ENCODE results near the gene AGPS. TPM values are rescaled to one million over a fixed set of nuclear protein-coding genes. Genes with fewer than 3 reads are reported as not detected.

AGPS gene
- total RNA-seq = 26.4 TPM
- long read RNA-seq, full-length matches to known transcripts = 35 of 44 reads
- long read RNA-seq, partial matches to known transcripts = 6 of 44 reads
- long read RNA-seq, other reads (novel, unspliced or antisense) = 3 of 44 reads

- peak within 1 kb of the TSS; percentile 85 for H3K27ac ChIP-seq (replicated peaks)
- DNase-seq = peak; percentile 84
- H3K36me3 ChIP-seq = no peaks in the 10 kb centered on the region
- no peaks in the 10 kb centered on the region for H3K9me3 ChIP-seq (replicated peaks)
- H3K4me3 ChIP-seq = peak within 1 kb of the TSS; percentile 92
- peaks cover 70% of the 10 kb centered on the region for H3K4me1 ChIP-seq
- no peaks in the 10 kb centered on the region for H3K27me3 ChIP-seq (ENCODE audit: low read depth)
- intact Hi-C loops (cut with micrococcal nuclease) = no loop called here
- TF ChIP-seq CTCF (IDR thresholded peaks at IDR 0.05; ENCODE audit: borderline replicate concordance) = peak; percentile 49
Observed at GRCh38 chr2:177392373-177393202, at the start of gene AGPS. AGPS (plus strand) TSS chr2:177392773; CDS start chr2:177392790, 17 bp downstream.

DNA sequence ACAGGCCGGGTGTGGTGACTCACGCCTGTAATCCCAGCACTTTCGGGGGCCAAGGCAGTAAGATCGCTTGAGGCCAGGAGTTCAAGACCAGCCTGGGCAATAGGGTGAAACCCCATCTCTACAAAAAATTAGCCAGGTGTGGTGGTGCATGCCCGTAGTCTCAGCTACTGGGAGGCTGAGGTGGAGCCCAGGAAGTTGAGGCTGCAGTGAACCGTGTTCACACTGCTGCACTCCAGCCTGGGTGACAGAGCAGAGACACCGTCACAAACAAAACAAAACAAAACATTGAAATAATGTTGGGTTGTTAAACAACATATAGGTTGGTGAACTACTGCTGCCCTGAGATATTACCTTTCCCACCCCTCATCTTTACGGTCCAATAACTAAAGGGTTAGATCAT lies 48.8 kb upstream of the AGPS start:
- Histone ChIP-seq H3K4me1 (no peaks in the 10 kb centered on the region), H3K9me3 (replicated peaks) (no peaks in the 10 kb centered on the region), H3K27ac (replicated peaks) (no peak overlapping the region), H3K4me3 (no peak overlapping the region), H3K27me3 (ENCODE audit: low read depth) (no peaks in the 10 kb centered on the region), H3K36me3 (no peaks in the 10 kb centered on the region)
- intact Hi-C loops (cut with micrococcal nuclease) = no loop called here
- no peak for TF ChIP-seq CTCF (IDR thresholded peaks at IDR 0.05; ENCODE audit: borderline replicate concordance)
- no peak for DNase-seq

GRCh38 chr2:177344316-177344715 lies 48.3 kb upstream of the AGPS start:
- no peaks in the 10 kb centered on the region for H3K27me3 ChIP-seq (ENCODE audit: low read depth)
- no peak overlapping the region for H3K4me3 ChIP-seq
- TF ChIP-seq CTCF (IDR thresholded peaks at IDR 0.05; ENCODE audit: borderline replicate concordance) = no peak
- H3K4me1 ChIP-seq = no peaks in the 10 kb centered on the region
- H3K36me3 ChIP-seq = no peaks in the 10 kb centered on the region
- H3K27ac ChIP-seq (replicated peaks) = no peak overlapping the region
- H3K9me3 ChIP-seq (replicated peaks) = no peaks in the 10 kb centered on the region
- intact Hi-C loops (cut with micrococcal nuclease) = no loop called here
- DNase-seq = no peak

- intact Hi-C loops (cut with micrococcal nuclease) = no loop called here
- no peak overlapping the region for H3K4me3 ChIP-seq
- DNase-seq = no peak
Observed at GRCh38 chr2:177346192-177346591, 46.4 kb upstream of the AGPS start.

GRCh38 chr2:177347570-177347969 lies 45.0 kb upstream of the AGPS start:
- H3K36me3 ChIP-seq = no peaks in the 10 kb centered on the region
- H3K4me1 ChIP-seq = peaks cover 8% of the 10 kb centered on the region
- intact Hi-C loops (cut with micrococcal nuclease) = no loop called here
- no peaks in the 10 kb centered on the region for H3K9me3 ChIP-seq (replicated peaks)
- no peak overlapping the region for H3K4me3 ChIP-seq
- no peak for TF ChIP-seq CTCF (IDR thresholded peaks at IDR 0.05; ENCODE audit: borderline replicate concordance)
- no peak for DNase-seq
- no peak overlapping the region for H3K27ac ChIP-seq (replicated peaks)
- no peaks in the 10 kb centered on the region for H3K27me3 ChIP-seq (ENCODE audit: low read depth)

More at GRCh38 chr2:177346192-177346591, 46.4 kb upstream of the AGPS start:
- no peak for TF ChIP-seq CTCF (IDR thresholded peaks at IDR 0.05; ENCODE audit: borderline replicate concordance)
- no peaks in the 10 kb centered on the region for H3K36me3 ChIP-seq
- H3K27ac ChIP-seq (replicated peaks) = no peak overlapping the region
- H3K27me3 ChIP-seq (ENCODE audit: low read depth) = no peaks in the 10 kb centered on the region
- H3K9me3 ChIP-seq (replicated peaks) = no peaks in the 10 kb centered on the region
- no peaks in the 10 kb centered on the region for H3K4me1 ChIP-seq

Data from left ventricle myocardium inferior (tissue), 1 donor.